ENCODE results near the gene LCE3E.

- TF ChIP-seq CTCF (IDR thresholded peaks at IDR 0.05) (no peak), POLR2A (IDR thresholded peaks at IDR 0.05) (no peak)
Observed at GRCh38 chr1:152546704-152547103, 19.9 kb downstream of the LCE3E start.

Data from lower leg skin (tissue), 3 donors.